A673 (cell line): Measurements from ENCODE around the gene JAK3.

Source experiments
- CTCF ChIP-seq: fragments of 300-800, 200-600 bp; sonication (generic); conservative IDR thresholded peaks from 2 replicates; pipeline ENCODE4 v1.5.1; 2017; ENCODE audit warnings: low read depth, mild to moderate bottlenecking, antibody characterized with exemption, low read length, moderate library complexity, mixed read lengths
- EZH2 ChIP-seq: fragments of 200-600 bp; sonication (generic); IDR thresholded peaks from 2 replicates; pipeline ENCODE4 v1.6.1; 2017; ENCODE audit warnings: borderline replicate concordance, low read depth, mild to moderate bottlenecking, mixed read lengths, antibody characterized with exemption, low read length; ENCODE audit not compliant: poor library complexity, severe bottlenecking

- TF ChIP-seq CTCF (no peak), EZH2 (no peak)
These were observed 21.2 kb downstream of the JAK3 start for GRCh38 chr19:17826508-17827056.
